22Rv1 (cell line): ENCODE measurements around the gene ARX.
A peak's percentile ranks its signal among the peaks of the same experiment; 100 is the strongest.

ENCODE experiments used
- H3K27ac ChIP-seq: fragments of 450-650 bp; 2 replicates; pipeline ENCODE4 v1.5.1; 2017
- CTCF ChIP-seq: fragments of 450-650 bp; IDR thresholded peaks from 2 replicates; pipeline ENCODE4 v1.5.1; 2017; ENCODE audit warnings: mild to moderate bottlenecking
- ZFX ChIP-seq: fragments of 450-650 bp; IDR thresholded peaks from 2 replicates; pipeline ENCODE4 v1.6.1; 2017; ENCODE audit warnings: antibody characterized with exemption, borderline replicate concordance

ARX gene

GRCh38 chrX:24996096-24996709 lies 19.6 kb downstream of the ARX start:
- TF ChIP-seq CTCF (no peak), ZFX (no peak)

GRCh38 chrX:24993879-24994278 lies 21.9 kb downstream of the ARX start:
- TF ChIP-seq CTCF (no peak), ZFX (no peak)
- H3K27ac ChIP-seq: no peak overlapping the region

More at GRCh38 chrX:24996096-24996709, 19.6 kb downstream of the ARX start:
- no peak overlapping the region for H3K27ac ChIP-seq

GRCh38 chrX:24990535-24990934 lies 25.2 kb downstream of the ARX start:
- H3K27ac ChIP-seq: no peak overlapping the region
- no peak for TF ChIP-seq CTCF
- TF ChIP-seq ZFX: no peak

- no peak for TF ChIP-seq ZFX
- no peak for TF ChIP-seq CTCF
- peak overlapping the region; percentile 64 for H3K27ac ChIP-seq
Observed at GRCh38 chrX:24988314-24988713, 27.5 kb downstream of the ARX start.

GRCh38 chrX:24987731-24988130 lies 28.0 kb downstream of the ARX start:
- peak overlapping the region; percentile 64 for H3K27ac ChIP-seq
- TF ChIP-seq CTCF: no peak
- TF ChIP-seq ZFX: no peak

GRCh38 chrX:24985120-24985519 lies 30.6 kb downstream of the ARX start:
- H3K27ac ChIP-seq: no peak overlapping the region
- TF ChIP-seq CTCF: no peak
- no peak for TF ChIP-seq ZFX

GRCh38 chrX:24983931-24984330 lies 31.8 kb downstream of the ARX start:
- H3K27ac ChIP-seq: no peak overlapping the region
- no peak for TF ChIP-seq CTCF
- no peak for TF ChIP-seq ZFX
